ENCODE results near the gene TLR6. TPM values are rescaled to one million over a fixed set of nuclear protein-coding genes. Genes with fewer than 3 reads are reported as not detected.

Gene TLR6
- total RNA-seq, 1 experiment from 2014 or later: 0.11 TPM

DNA sequence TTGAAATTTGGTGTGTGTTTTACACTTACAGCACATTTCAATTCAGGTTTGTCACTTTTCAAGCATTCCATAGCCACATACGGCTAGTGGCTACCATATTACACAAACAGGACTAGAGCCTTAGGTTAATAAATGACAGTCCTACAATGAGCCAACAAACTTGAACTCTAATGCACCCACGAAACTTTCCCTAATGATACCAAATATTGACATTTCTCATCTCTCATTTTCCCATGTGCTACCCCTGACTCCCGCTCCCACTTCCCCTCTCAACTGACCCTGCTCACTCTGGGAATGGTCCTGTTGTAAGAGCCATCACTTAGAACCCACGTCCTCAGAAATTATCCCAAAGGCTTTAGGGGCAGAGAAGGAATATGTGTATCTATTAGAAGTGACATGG is 68.9 kb downstream of the TLR6 start (continued):
- TF ChIP-seq PRRX2 (CRISPR knock-in tag; IDR thresholded peaks at IDR 0.05) (no peak), NFATC4 (CRISPR knock-in tag; IDR thresholded peaks at IDR 0.05) (no peak), IRF2 (CRISPR knock-in tag; IDR thresholded peaks at IDR 0.05; ENCODE audit: borderline replicate concordance, low read depth) (no peak)
- TF ChIP-seq, protein P1, sequence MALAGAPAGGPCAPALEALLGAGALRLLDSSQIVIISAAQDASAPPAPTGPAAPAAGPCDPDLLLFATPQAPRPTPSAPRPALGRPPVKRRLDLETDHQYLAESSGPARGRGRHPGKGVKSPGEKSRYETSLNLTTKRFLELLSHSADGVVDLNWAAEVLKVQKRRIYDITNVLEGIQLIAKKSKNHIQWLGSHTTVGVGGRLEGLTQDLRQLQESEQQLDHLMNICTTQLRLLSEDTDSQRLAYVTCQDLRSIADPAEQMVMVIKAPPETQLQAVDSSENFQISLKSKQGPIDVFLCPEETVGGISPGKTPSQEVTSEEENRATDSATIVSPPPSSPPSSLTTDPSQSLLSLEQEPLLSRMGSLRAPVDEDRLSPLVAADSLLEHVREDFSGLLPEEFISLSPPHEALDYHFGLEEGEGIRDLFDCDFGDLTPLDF (CRISPR knock-in tag; IDR thresholded peaks at IDR 0.05): no peak
- TF ChIP-seq, protein P2, sequence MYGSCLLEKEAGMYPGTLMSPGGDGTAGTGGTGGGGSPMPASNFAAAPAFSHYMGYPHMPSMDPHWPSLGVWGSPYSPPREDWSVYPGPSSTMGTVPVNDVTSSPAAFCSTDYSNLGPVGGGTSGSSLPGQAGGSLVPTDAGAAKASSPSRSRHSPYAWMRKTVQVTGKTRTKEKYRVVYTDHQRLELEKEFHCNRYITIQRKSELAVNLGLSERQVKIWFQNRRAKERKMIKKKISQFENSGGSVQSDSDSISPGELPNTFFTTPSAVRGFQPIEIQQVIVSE (CRISPR knock-in tag; IDR thresholded peaks at IDR 0.05; ENCODE audit: borderline replicate concordance): no peak
- TF ChIP-seq, protein P3, sequence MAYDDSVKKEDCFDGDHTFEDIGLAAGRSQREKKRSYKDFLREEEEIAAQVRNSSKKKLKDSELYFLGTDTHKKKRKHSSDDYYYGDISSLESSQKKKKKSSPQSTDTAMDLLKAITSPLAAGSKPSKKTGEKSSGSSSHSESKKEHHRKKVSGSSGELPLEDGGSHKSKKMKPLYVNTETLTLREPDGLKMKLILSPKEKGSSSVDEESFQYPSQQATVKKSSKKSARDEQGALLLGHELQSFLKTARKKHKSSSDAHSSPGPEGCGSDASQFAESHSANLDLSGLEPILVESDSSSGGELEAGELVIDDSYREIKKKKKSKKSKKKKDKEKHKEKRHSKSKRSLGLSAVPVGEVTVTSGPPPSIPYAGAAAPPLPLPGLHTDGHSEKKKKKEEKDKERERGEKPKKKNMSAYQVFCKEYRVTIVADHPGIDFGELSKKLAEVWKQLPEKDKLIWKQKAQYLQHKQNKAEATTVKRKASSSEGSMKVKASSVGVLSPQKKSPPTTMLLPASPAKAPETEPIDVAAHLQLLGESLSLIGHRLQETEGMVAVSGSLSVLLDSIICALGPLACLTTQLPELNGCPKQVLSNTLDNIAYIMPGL (CRISPR knock-in tag; IDR thresholded peaks at IDR 0.05): no peak

DNA sequence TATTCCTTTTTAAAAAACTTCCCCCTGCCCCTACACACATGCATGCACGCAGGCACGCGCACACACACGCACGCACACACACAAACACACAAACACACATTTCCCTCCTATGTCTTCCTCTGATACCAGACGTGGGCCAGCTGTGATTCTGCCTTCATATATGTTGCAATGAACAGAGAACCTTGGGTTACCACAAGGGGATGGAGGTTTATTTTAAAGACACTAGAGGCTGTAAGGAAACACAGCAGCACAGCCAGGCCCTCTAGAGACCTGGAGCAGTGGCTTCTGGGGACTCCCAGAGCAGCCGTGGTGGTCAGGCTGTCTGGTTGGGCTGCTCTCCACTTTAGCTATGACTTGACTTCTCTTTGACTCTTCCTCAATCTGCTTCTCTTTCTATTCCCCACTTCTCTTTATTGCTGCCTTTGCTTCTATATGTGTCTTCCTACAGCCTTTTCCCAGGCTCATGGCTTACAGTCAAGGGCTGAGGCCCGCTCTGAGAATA is 70.7 kb downstream of the TLR6 start:
- no peak for DNase-seq (ENCODE audit: low spot score)
- ChIA-PET POLR2A (no interaction called here), CTCF (interaction anchor here (0.8 to 1.5 kb wide), 2 partner anchors 27 to 75 kb away, joined by 3 to 5 read pairs; no protein-coding TSS in a partner anchor)
- Mint-ChIP-seq H3K27me3 (ENCODE audit: low read depth) (peaks cover 2% of the 10 kb centered on the region; the same call in 1 of the 2 replicates), H3K27ac (no peak overlapping the region), H3K4me1 (no peaks in the 10 kb centered on the region), H3K9me3 (peaks cover 4% of the 10 kb centered on the region; the same call in 1 of the 2 replicates), H3K4me3 (no peak overlapping the region), H3K36me3 (no peaks in the 10 kb centered on the region)
- ATAC-seq: no peak; the same call in 1 of the 2 replicates
- TF ChIP-seq FOXJ3 (CRISPR knock-in tag; IDR thresholded peaks at IDR 0.05; ENCODE audit: borderline replicate concordance) (no peak), ZNF121 (CRISPR knock-in tag; IDR thresholded peaks at IDR 0.05) (no peak), ZNF671 (CRISPR knock-in tag; IDR thresholded peaks at IDR 0.05) (no peak), TP53 (CRISPR knock-in tag; IDR thresholded peaks at IDR 0.05) (no peak), ZNF317 (CRISPR knock-in tag; IDR thresholded peaks at IDR 0.05; ENCODE audit: borderline replicate concordance, low read depth) (no peak), MXD4 (CRISPR knock-in tag; IDR thresholded peaks at IDR 0.05; ENCODE audit: borderline replicate concordance) (no peak)
- TF ChIP-seq, protein P4, sequence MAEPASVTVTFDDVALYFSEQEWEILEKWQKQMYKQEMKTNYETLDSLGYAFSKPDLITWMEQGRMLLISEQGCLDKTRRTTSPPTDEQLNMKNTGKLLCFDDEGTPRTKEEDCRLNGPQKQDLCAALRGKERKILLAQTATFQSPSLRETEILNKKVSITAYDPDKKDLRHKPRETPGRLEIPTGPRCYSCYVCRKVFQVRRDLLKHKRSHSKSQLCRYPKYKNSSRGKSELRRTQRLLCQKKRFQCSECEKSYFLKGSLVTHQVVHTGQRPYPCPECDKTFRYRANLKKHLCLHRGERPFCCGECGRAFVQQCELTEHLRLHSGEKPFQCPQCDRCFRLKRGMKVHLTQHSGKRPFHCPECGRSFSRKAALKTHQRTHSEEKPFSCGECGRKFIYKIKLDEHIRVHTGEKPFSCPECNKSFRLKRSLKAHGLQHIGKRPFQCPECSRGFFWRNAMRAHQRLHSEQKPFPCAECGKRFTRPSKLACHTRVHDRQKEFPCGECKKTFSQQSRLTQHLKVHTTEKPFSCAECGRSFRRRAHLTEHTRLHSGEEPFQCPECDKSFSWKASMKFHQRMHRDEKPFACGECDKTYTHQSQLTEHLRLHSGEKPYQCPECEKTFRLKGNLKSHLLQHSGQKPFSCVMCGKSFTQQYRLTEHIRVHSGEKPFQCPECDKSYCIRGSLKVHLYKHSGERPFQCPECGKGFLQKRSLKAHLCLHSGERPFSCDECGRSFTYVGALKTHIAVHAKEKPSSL (CRISPR knock-in tag; conservative IDR thresholded peaks at IDR 0.05): no peak
- TF ChIP-seq, protein P2 (CRISPR knock-in tag; IDR thresholded peaks at IDR 0.05; ENCODE audit: borderline replicate concordance): no peak

DNA sequence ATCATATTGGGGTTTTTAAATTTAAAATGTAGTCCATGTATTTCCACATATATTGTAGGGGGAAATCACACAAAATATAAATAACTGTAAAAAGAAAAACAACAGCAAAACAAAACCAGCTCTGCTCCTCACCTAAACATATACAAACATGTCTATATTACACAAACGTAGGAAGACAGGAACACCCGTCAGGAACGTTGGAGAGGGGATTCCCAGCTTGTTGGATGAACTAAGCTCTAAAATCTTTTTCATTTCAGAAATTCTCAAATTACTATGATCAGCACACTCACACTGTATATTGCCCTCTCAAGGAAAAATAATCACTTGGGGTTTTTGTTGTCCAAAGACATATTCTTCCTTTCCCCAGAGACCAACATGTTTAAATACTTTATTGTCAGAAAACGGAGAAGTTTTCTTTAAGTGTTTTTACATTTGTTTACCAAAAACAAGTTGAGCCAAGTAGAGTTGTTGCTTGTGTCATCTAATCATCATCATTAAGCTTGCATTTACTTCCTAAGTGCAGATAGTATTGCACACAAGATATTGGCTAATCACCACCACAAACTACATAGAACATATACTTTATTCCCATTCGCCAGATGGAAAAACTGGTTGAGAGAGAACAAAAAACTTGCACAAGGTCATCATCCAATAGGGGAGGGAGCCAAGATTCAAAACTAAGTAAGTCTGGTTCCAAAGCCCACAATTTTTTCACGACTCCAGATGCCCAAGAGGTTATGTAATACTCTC is 71.4 kb downstream of the TLR6 start:
- POLR2A ChIA-PET: no interaction called here
- ATAC-seq (no peak), DNase-seq (ENCODE audit: low spot score) (no peak)
- Mint-ChIP-seq H3K27ac (no peak overlapping the region), H3K4me1 (no peaks in the 10 kb centered on the region), H3K4me3 (no peak overlapping the region), H3K27me3 (ENCODE audit: low read depth) (peaks cover 2% of the 10 kb centered on the region; the same call in 1 of the 2 replicates), H3K9me3 (peaks cover 4% of the 10 kb centered on the region; the same call in 1 of the 2 replicates), H3K36me3 (no peaks in the 10 kb centered on the region)
- CTCF ChIA-PET: interaction anchor here (1.5 to 5.7 kb wide), 2 partner anchors 26 to 75 kb away, joined by 5 to 65 read pairs; no protein-coding TSS in a partner anchor
- TF ChIP-seq, protein P5, sequence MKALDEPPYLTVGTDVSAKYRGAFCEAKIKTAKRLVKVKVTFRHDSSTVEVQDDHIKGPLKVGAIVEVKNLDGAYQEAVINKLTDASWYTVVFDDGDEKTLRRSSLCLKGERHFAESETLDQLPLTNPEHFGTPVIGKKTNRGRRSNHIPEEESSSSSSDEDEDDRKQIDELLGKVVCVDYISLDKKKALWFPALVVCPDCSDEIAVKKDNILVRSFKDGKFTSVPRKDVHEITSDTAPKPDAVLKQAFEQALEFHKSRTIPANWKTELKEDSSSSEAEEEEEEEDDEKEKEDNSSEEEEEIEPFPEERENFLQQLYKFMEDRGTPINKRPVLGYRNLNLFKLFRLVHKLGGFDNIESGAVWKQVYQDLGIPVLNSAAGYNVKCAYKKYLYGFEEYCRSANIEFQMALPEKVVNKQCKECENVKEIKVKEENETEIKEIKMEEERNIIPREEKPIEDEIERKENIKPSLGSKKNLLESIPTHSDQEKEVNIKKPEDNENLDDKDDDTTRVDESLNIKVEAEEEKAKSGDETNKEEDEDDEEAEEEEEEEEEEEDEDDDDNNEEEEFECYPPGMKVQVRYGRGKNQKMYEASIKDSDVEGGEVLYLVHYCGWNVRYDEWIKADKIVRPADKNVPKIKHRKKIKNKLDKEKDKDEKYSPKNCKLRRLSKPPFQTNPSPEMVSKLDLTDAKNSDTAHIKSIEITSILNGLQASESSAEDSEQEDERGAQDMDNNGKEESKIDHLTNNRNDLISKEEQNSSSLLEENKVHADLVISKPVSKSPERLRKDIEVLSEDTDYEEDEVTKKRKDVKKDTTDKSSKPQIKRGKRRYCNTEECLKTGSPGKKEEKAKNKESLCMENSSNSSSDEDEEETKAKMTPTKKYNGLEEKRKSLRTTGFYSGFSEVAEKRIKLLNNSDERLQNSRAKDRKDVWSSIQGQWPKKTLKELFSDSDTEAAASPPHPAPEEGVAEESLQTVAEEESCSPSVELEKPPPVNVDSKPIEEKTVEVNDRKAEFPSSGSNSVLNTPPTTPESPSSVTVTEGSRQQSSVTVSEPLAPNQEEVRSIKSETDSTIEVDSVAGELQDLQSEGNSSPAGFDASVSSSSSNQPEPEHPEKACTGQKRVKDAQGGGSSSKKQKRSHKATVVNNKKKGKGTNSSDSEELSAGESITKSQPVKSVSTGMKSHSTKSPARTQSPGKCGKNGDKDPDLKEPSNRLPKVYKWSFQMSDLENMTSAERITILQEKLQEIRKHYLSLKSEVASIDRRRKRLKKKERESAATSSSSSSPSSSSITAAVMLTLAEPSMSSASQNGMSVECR (CRISPR knock-in tag; IDR thresholded peaks at IDR 0.05; ENCODE audit: borderline replicate concordance): no peak
- TF ChIP-seq, protein P6, sequence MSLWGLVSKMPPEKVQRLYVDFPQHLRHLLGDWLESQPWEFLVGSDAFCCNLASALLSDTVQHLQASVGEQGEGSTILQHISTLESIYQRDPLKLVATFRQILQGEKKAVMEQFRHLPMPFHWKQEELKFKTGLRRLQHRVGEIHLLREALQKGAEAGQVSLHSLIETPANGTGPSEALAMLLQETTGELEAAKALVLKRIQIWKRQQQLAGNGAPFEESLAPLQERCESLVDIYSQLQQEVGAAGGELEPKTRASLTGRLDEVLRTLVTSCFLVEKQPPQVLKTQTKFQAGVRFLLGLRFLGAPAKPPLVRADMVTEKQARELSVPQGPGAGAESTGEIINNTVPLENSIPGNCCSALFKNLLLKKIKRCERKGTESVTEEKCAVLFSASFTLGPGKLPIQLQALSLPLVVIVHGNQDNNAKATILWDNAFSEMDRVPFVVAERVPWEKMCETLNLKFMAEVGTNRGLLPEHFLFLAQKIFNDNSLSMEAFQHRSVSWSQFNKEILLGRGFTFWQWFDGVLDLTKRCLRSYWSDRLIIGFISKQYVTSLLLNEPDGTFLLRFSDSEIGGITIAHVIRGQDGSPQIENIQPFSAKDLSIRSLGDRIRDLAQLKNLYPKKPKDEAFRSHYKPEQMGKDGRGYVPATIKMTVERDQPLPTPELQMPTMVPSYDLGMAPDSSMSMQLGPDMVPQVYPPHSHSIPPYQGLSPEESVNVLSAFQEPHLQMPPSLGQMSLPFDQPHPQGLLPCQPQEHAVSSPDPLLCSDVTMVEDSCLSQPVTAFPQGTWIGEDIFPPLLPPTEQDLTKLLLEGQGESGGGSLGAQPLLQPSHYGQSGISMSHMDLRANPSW (CRISPR knock-in tag; conservative IDR thresholded peaks at IDR 0.05; ENCODE audit: low read depth): no peak
- TF ChIP-seq, protein P1 (CRISPR knock-in tag; IDR thresholded peaks at IDR 0.05): no peak
